ENCODE results near the gene MYL9. TPM values are rescaled to one million over a fixed set of nuclear protein-coding genes. Genes with fewer than 3 reads are reported as not detected.

The MYL9 gene
- total and polyA plus RNA-seq, 2 of the 4 experiments (the other 2 are of a cell fraction), result 97.5 to 425 TPM

GRCh38 chr20:36550790-36551299 is 9.5 kb downstream of the MYL9 start:
- Histone ChIP-seq H3K9me1 (ENCODE audit: insufficient read depth, low read length) (peaks cover 6% of the 10 kb centered on the region; the same call in 1 of the 2 replicates), H4K5ac (ENCODE audit: low read depth, low read length) (0 out of 2 replicates have a peak overlapping the region, but pooled peaks have one; percentile 5), H4K91ac (ENCODE audit: insufficient read depth, low read depth, low read length) (no peak overlapping the region), H4K20me1 (ENCODE audit: insufficient read depth, low read length) (peaks cover 54% of the 10 kb centered on the region), H3K4me3 (ENCODE audit: insufficient read depth, low read depth, low read length) (no peak overlapping the region), H3K9me3 (ENCODE audit: control insufficient read depth, insufficient read depth, low read length) (no peaks in the 10 kb centered on the region), H3K4me2 (ENCODE audit: low read depth, low read length) (no peak overlapping the region), H2AK9ac (replicated peaks; ENCODE audit: low read depth, low read length, poor library complexity) (peak overlapping the region; percentile 47), H2BK15ac (ENCODE audit: low read depth, low read length) (no peak overlapping the region), H3K9ac (ENCODE audit: low read depth, low read length) (no peak overlapping the region), H3K4ac (ENCODE audit: low read depth, low read length) (no peak overlapping the region), H2BK20ac (ENCODE audit: low read depth, low read length) (no peak overlapping the region), H3K36me3 (ENCODE audit: control insufficient read depth, insufficient read depth, low read length) (peaks cover 37% of the 10 kb centered on the region), H2BK120ac (ENCODE audit: low read depth, low read length) (no peak overlapping the region), H2AK5ac (ENCODE audit: low read depth, low read length) (0 out of 2 replicates have a peak overlapping the region, but pooled peaks have one; percentile 30), H2AFZ (replicated peaks; ENCODE audit: low read length, poor library complexity) (peak overlapping the region; percentile 64), H3K4me1 (ENCODE audit: control insufficient read depth, insufficient read depth, low read length) (no peaks in the 10 kb centered on the region), H3K14ac (replicated peaks; ENCODE audit: low read depth, low read length) (no peak overlapping the region), H4K8ac (ENCODE audit: low read depth in 2 of 2, low read length in 2 of 2) (0 out of 4 replicates have a peak overlapping the region, but pooled peaks of 1 of the 2 experiments have one; percentile 29), H3K56ac (ENCODE audit: extremely low read depth, insufficient read depth, low read length) (no peak overlapping the region), H3K27ac (ENCODE audit: insufficient read depth, low read length) (no peak overlapping the region), H3K18ac (ENCODE audit: low read depth, low read length) (no peak overlapping the region), H3K79me1 (ENCODE audit: low read depth in 1 of 2, low read length in 2 of 2) (peaks cover 9 to 53% of the 10 kb centered on the region in 2 experiments; a peak in 3 of 4 replicates), H3K23ac (ENCODE audit: low read depth, low read length) (no peak overlapping the region), H3K27me3 (ENCODE audit: control insufficient read depth, insufficient read depth, low read length) (no peaks in the 10 kb centered on the region), H2BK5ac (ENCODE audit: low read depth, low read length, poor library complexity, severe bottlenecking) (no peak overlapping the region)
- ChIA-PET CTCF (no interaction called here), POLR2A (ENCODE audit: unreplicated experiment) (interaction anchor here (0.7 to 1.4 kb wide), 3 partner anchors 9 to 379 kb away, joined by 3 to 5 read pairs (median 3); partner anchors contain the start of gene MYL9)
- dilution Hi-C loops (cut with HindIII; ENCODE audit: low sequenced_read_pairs, unreplicated experiment), result no loop called here
- TF ChIP-seq ELK1 (IDR thresholded peaks at IDR 0.05; ENCODE audit: borderline replicate concordance, low read depth, low read length) (no peak), RFX5 (IDR thresholded peaks at IDR 0.05; ENCODE audit: low read depth, low read length) (no peak), RCOR1 (IDR thresholded peaks at IDR 0.05; ENCODE audit: insufficient replicate concordance, low read length) (no peak), BHLHE40 (IDR thresholded peaks at IDR 0.05; ENCODE audit: low read depth, low read length) (no peak), CHD1 (IDR thresholded peaks at IDR 0.05; ENCODE audit: low read depth, low read length) (no peak), RAD21 (IDR thresholded peaks at IDR 0.05; ENCODE audit: low read length) (no peak)
- intact Hi-C loops (cut with micrococcal nuclease), result no loop called here
- DNase-seq, result peak; percentile 17
- WGBS, 2 experiments (ENCODE audit: extremely low coverage in 2 of 2, insufficient read length in 1 of 2), result 68% methylated on average over 5 of the region's 15 CpGs; no CpG with 5 or more reads in 1 of the 2 experiments
- BruUV-seq (replicated peaks), result no TSS peak
- in situ Hi-C loops (cut with MboI; ENCODE audit: low sequenced_read_pairs), result no loop called here
- ATAC-seq (ENCODE audit: low read depth), result peak; percentile 42
